IPS-18a (cell line): Measurements from ENCODE around the gene ZNF503.

ENCODE experiments used
- H3K27ac ChIP-seq: one replicate; pipeline ENCODE4 v1.5.1; 2013; ENCODE audit warnings: low read length
- H3K27me3 ChIP-seq: one replicate; pipeline ENCODE4 v1.6.1; 2013; ENCODE audit warnings: mild to moderate bottlenecking, low read length; ENCODE audit not compliant: control insufficient read depth, insufficient read depth
- H3K36me3 ChIP-seq: one replicate; pipeline ENCODE4 v1.6.1; 2013; ENCODE audit warnings: low read depth, low read length; ENCODE audit not compliant: control insufficient read depth
- H3K4me1 ChIP-seq: one replicate; pipeline ENCODE4 v1.6.1; 2013; ENCODE audit warnings: low read depth, low read length; ENCODE audit not compliant: control insufficient read depth
- H3K4me3 ChIP-seq: one replicate; pipeline ENCODE4 v1.5.1; 2013; ENCODE audit warnings: low read length
- H3K9ac ChIP-seq: one replicate; pipeline ENCODE4 v1.6.1; 2013; ENCODE audit warnings: mild to moderate bottlenecking, low read length, moderate library complexity
- H3K9me3 ChIP-seq: one replicate; pipeline ENCODE4 v1.6.1; 2013; ENCODE audit warnings: low read depth, low read length; ENCODE audit not compliant: control insufficient read depth

ZNF503 gene

GRCh38 chr10:75414527-75414926, 13.0 kb upstream of the ZNF503 start:
- H3K36me3 ChIP-seq = no peaks in the 10 kb centered on the region
- peaks cover 11% of the 10 kb centered on the region for H3K4me1 ChIP-seq
- no peak overlapping the region for H3K27ac ChIP-seq
- peaks cover 100% of the 10 kb centered on the region for H3K27me3 ChIP-seq
- H3K9ac ChIP-seq = no peak overlapping the region
- H3K4me3 ChIP-seq = no peak overlapping the region
- H3K9me3 ChIP-seq = no peaks in the 10 kb centered on the region

GRCh38 chr10:75410132-75411005, 8.8 kb upstream of the ZNF503 start:
- peak overlapping the region; percentile 62 for H3K4me3 ChIP-seq
- H3K27me3 ChIP-seq = peaks cover 97% of the 10 kb centered on the region
- H3K9me3 ChIP-seq = peaks cover 2% of the 10 kb centered on the region
- H3K9ac ChIP-seq = no peak overlapping the region
- no peak overlapping the region for H3K27ac ChIP-seq
- H3K36me3 ChIP-seq = no peaks in the 10 kb centered on the region
- peaks cover 23% of the 10 kb centered on the region for H3K4me1 ChIP-seq

DNA sequence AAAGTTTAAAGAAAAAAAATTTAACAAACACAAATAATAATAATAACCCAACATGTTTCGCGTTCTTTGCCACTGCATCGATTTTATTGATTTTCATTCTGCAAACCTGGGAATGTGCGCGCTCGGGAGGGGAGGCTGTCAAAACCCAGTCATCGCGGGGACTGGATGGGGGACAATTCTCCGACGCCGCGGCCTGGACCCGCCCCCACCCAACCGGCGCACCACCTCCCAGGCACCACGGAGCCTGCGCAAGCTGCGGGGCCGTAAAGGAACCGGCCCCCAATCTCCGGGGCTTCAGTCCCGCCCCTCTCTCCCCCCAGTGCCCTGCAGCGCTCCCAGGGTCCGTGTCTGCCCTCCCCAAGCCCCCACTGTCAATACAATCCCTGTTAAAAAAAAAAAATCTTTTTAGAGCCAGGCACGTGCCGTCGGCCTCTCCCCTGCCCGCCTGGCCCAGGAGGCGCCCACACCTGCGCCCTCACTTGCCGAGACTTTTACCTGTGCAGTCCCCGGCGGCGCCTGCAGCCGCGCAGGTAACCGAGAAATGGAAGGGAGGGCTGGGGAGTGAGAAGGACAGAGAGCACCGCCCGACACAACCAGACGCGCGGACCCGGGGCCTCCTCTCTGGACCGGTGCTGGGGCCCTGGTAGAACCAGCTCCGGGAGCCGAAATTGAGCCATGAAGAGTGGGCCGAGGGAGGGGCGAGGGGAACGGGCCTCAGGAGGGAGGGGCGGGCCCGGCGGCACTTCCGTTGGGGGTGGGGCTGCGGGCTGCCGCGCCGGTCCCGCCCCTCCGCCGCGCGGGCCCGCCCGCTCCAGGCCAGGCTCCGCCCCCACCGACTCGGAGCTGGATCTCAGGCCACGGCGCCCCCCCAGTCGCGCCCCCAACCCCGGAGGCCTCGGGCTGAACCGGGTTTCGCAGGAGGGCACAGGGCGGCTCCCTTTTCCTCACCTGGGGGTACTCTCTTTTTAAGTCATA, 7.6 kb upstream of the ZNF503 start:
- peaks cover 28% of the 10 kb centered on the region for H3K4me1 ChIP-seq
- peaks cover 2% of the 10 kb centered on the region for H3K9me3 ChIP-seq
- H3K36me3 ChIP-seq = no peaks in the 10 kb centered on the region
- H3K4me3 ChIP-seq = peak overlapping the region; percentile 62
- no peak overlapping the region for H3K9ac ChIP-seq
- H3K27ac ChIP-seq = no peak overlapping the region
- peaks cover 97% of the 10 kb centered on the region for H3K27me3 ChIP-seq

DNA sequence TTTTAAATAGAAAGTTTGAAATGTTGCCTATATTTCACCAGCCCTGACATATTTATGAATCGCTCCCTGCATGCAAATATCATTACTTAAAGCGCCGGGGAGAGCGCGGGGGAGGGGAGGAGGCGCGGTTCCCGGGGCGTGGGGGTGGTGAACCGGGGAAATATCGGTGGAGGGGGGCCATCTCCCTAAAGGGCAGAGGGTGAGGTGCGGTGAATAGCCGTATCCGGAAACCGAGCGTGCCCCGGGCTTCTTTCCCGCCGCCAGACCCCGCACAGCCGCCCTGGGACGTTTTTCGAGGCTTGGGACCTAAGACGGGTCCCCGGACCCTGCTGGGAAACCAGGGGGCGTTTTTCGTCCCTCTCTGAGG, 6.9 kb upstream of the ZNF503 start:
- peak overlapping the region; percentile 62 for H3K4me3 ChIP-seq
- H3K27me3 ChIP-seq = peaks cover 97% of the 10 kb centered on the region
- no peak overlapping the region for H3K9ac ChIP-seq
- no peak overlapping the region for H3K27ac ChIP-seq
- H3K4me1 ChIP-seq = peaks cover 34% of the 10 kb centered on the region
- no peaks in the 10 kb centered on the region for H3K36me3 ChIP-seq
- H3K9me3 ChIP-seq = peaks cover 2% of the 10 kb centered on the region

GRCh38 chr10:75407713-75408508, 6.3 kb upstream of the ZNF503 start:
- Histone ChIP-seq H3K27me3 (peaks cover 97% of the 10 kb centered on the region), H3K36me3 (no peaks in the 10 kb centered on the region), H3K4me1 (peaks cover 36% of the 10 kb centered on the region), H3K4me3 (peak overlapping the region; percentile 62), H3K9ac (no peak overlapping the region), H3K27ac (no peak overlapping the region), H3K9me3 (peaks cover 2% of the 10 kb centered on the region)

- peaks cover 97% of the 10 kb centered on the region for H3K27me3 ChIP-seq
- peaks cover 36% of the 10 kb centered on the region for H3K4me1 ChIP-seq
- H3K9ac ChIP-seq = no peak overlapping the region
- H3K9me3 ChIP-seq = peaks cover 2% of the 10 kb centered on the region
- no peak overlapping the region for H3K27ac ChIP-seq
- peak overlapping the region; percentile 62 for H3K4me3 ChIP-seq
- H3K36me3 ChIP-seq = no peaks in the 10 kb centered on the region
These were observed 5.7 kb upstream of the ZNF503 start for GRCh38 chr10:75407224-75407712.

- Histone ChIP-seq H3K27ac (no peak overlapping the region), H3K27me3 (peaks cover 96% of the 10 kb centered on the region), H3K4me3 (peak overlapping the region; percentile 62), H3K9me3 (peaks cover 2% of the 10 kb centered on the region), H3K36me3 (no peaks in the 10 kb centered on the region), H3K9ac (no peak overlapping the region), H3K4me1 (peaks cover 36% of the 10 kb centered on the region)
These were observed 5.1 kb upstream of the ZNF503 start for GRCh38 chr10:75406462-75407223.

DNA sequence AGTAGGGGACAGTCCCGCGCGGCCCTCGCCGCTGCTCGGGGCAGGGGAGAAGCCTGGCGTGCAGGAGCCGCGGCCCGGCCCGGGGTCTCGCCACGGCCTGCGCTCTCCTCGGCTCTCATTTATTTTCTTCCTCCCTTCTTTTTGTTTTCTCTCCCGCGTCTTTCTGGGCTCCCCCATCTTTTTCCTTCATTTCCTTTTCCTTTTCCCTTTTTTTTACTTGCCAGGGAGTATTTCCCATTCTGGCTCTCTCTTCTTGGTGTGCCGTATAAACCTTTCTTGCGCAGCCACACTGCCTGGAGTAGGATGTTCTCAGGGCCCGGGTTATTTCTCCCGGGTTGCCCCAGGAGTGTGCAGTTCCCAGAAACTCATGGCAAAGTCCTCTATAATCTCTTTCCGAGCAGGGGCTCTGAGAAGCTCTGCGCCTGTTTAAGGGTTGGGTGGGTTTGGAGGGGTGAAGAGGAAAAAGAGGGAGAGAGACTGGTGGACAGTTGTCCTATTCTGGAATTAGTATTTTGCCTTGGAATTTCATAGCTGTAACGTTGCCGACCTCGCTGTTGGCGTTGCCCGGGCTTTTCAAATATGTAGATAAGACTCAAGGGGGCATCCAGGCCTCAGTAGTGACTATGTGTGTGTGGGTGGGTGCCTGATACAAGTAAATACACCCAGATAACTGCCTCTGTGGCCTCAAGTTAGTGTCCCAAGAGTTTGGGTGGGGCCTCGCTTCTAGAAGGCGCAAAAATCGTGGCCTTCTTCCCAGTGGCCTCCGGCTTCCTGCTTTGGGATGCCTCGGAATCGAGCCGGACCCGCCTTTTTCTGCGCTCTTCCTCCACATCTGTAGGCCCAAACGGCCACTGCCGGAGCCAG, 4.3 kb upstream of the ZNF503 start:
- Histone ChIP-seq H3K4me1 (peaks cover 37% of the 10 kb centered on the region), H3K27ac (no peak overlapping the region), H3K4me3 (peak overlapping the region; percentile 77)

GRCh38 chr10:75404815-75405597, 3.4 kb upstream of the ZNF503 start:
- Histone ChIP-seq H3K27me3 (peaks cover 96% of the 10 kb centered on the region), H3K9me3 (peaks cover 2% of the 10 kb centered on the region), H3K27ac (no peak overlapping the region), H3K4me1 (peaks cover 41% of the 10 kb centered on the region), H3K9ac (no peak overlapping the region), H3K36me3 (no peaks in the 10 kb centered on the region), H3K4me3 (peak overlapping the region; percentile 77)

More for the DNA sequence above, 4.3 kb upstream of the ZNF503 start:
- Histone ChIP-seq H3K36me3 (no peaks in the 10 kb centered on the region), H3K9ac (no peak overlapping the region), H3K27me3 (peaks cover 96% of the 10 kb centered on the region), H3K9me3 (peaks cover 2% of the 10 kb centered on the region)
